ENCODE results near the gene UNC93A.
"Not testable (repeated sequence)": the region's sequence is repeated elsewhere in the genome, so short reads cannot be mapped to it uniquely, and the experiment has no call there.

UNC93A gene

GRCh38 chr6:167290786-167291622 is at the start of gene UNC93A:
Gene UNC93A (plus strand): TSS chr6:167291315. CDS start chr6:167291490, 175 bp downstream.
- no peak for DNase-seq

- DNase-seq = not testable (repeated sequence)
These were observed 49.6 kb upstream of the UNC93A start for GRCh38 chr6:167241321-167242134.

GRCh38 chr6:167242135-167242506 is 49.0 kb upstream of the UNC93A start:
- not testable (repeated sequence) for DNase-seq

GRCh38 chr6:167242511-167243051 is 48.5 kb upstream of the UNC93A start:
- peak; percentile 91 for DNase-seq

GRCh38 chr6:167244064-167244960 is 46.8 kb upstream of the UNC93A start:
- DNase-seq = no peak

- no peak for DNase-seq
These were observed 46.1 kb upstream of the UNC93A start for GRCh38 chr6:167244991-167245390.

GRCh38 chr6:167245591-167245990 is 45.5 kb upstream of the UNC93A start:
- DNase-seq = no peak

- no peak for DNase-seq
These were observed 43.1 kb upstream of the UNC93A start for GRCh38 chr6:167247814-167248595.

GRCh38 chr6:167248878-167249455 is 42.1 kb upstream of the UNC93A start:
- not testable (repeated sequence) for DNase-seq

- no peak for DNase-seq
These were observed 38.8 kb upstream of the UNC93A start for GRCh38 chr6:167252271-167252670.

GRCh38 chr6:167255918-167256553 is 35.1 kb upstream of the UNC93A start:
- no peak for DNase-seq

- no peak for DNase-seq
These were observed 32.5 kb upstream of the UNC93A start for GRCh38 chr6:167258646-167259045.

GRCh38 chr6:167266057-167266829 is 24.9 kb upstream of the UNC93A start:
- DNase-seq = not testable (repeated sequence)

GRCh38 chr6:167266830-167267555 is 24.1 kb upstream of the UNC93A start:
- DNase-seq = no peak

GRCh38 chr6:167267556-167267898 is 23.6 kb upstream of the UNC93A start:
- not testable (repeated sequence) for DNase-seq

- DNase-seq = no peak
These were observed 23.2 kb upstream of the UNC93A start for GRCh38 chr6:167267921-167268401.

- DNase-seq = no peak
These were observed 22.3 kb upstream of the UNC93A start for GRCh38 chr6:167268683-167269280.

GRCh38 chr6:167270499-167271311 is 20.4 kb upstream of the UNC93A start:
- DNase-seq = no peak
